Measurements from ENCODE around the gene TLNRD1. TPM values are rescaled to one million over a fixed set of nuclear protein-coding genes. Genes with fewer than 3 reads are reported as not detected.

The TLNRD1 gene
- total RNA-seq, 2 donors from 2014 or later: 34.0 to 51.1 TPM

DNA sequence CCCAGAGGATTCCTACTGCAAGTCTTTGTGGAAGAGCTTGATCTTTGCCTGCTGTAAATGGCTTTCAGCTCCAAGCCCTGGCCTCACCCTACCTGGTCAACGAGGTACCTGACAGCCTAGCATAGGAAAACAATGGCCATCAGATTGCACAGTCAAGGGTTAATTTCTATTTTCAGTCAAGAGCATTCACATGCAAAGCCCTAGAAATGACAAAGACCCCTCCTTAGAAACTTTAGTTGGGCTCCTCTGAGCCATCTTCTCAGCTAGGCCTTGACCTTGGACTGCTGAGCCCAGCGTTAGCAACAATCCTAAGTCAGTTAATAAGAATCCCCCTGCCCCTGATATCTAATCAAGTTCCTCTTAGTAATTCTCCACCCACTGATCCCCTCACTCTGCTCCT lies 29.6 kb upstream of the TLNRD1 start:
- DNase-seq (ENCODE audit: low spot score) (no peak), ATAC-seq (ENCODE audit: insufficient number of reproducible peaks, low FRiP score, low read depth) (no peak)
- Histone ChIP-seq H3K4me1 (ENCODE audit: control insufficient read depth in 1 of 2, low read depth in 2 of 2) (peaks cover 1 to 9% of the 10 kb centered on the region in 2 donors), H3K36me3 (no peaks in the 10 kb centered on the region), H3K4me3 (no peak overlapping the region), H3K27ac (no peak overlapping the region), H3K9me3 (no peaks in the 10 kb centered on the region), H3K27me3 (replicated peaks; ENCODE audit: insufficient read depth) (no peaks in the 10 kb centered on the region)
- TF ChIP-seq CTCF (IDR thresholded peaks at IDR 0.05): no peak

DNA sequence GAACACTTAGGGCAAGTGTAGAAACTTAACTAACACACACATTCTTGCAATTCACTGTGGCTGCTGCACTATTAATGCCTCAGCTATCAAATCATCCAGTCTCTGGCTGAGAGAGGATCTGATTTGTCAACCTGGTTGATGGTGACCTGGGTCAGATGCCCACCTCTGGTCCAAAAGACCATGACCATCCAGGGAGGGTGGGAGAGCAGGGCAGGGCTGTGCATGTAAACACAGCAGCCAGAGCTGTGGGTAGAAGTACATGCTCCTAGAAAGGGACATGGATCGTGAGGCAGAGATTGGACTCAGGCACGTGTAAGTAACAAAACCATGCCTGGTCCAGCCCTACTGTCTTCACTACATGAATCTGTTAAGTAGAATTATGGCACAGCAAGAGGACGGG lies 28.4 kb upstream of the TLNRD1 start:
- TF ChIP-seq CTCF (IDR thresholded peaks at IDR 0.05): no peak
- ATAC-seq (ENCODE audit: insufficient number of reproducible peaks, low FRiP score, low read depth): no peak
- DNase-seq (ENCODE audit: low spot score): no peak
- Histone ChIP-seq H3K27me3 (replicated peaks; ENCODE audit: insufficient read depth) (no peaks in the 10 kb centered on the region), H3K27ac (no peak overlapping the region), H3K9me3 (no peaks in the 10 kb centered on the region), H3K36me3 (no peaks in the 10 kb centered on the region), H3K4me1 (ENCODE audit: control insufficient read depth in 1 of 2, low read depth in 2 of 2) (peaks cover 8 to 20% of the 10 kb centered on the region in 2 donors), H3K4me3 (no peak overlapping the region)

DNA sequence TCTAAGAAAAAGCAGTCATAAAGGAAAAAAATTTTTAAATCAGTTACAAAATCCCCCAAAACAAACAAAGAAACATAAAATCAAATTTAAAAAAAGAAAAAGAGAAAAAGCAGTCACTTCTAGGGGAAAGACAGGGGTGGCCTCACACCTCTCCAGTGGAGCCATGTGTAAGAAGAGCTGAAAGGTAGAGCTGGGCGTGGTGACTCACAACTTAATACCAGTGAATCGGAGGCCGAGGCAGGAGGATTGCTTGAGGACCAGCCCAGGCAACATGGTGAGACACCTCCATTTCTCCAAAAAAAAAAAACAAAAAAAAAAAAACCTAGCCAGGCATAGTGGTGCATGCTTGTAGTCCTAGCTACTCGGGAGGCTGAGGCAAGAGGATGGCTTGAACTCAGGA lies 25.8 kb upstream of the TLNRD1 start:
- DNase-seq (ENCODE audit: low spot score) (no peak), ATAC-seq (ENCODE audit: insufficient number of reproducible peaks, low FRiP score, low read depth) (no peak)
- peaks cover 8 to 29% of the 10 kb centered on the region in 2 donors for H3K4me1 ChIP-seq (ENCODE audit: control insufficient read depth in 1 of 2, low read depth in 2 of 2)
- no peak for TF ChIP-seq CTCF (IDR thresholded peaks at IDR 0.05)
- H3K27ac ChIP-seq: no peak overlapping the region
- no peaks in the 10 kb centered on the region for H3K9me3 ChIP-seq
- no peaks in the 10 kb centered on the region for H3K27me3 ChIP-seq (replicated peaks; ENCODE audit: insufficient read depth)
- H3K4me3 ChIP-seq: no peak overlapping the region
- no peaks in the 10 kb centered on the region for H3K36me3 ChIP-seq

GRCh38 chr15:80976851-80977250 lies 23.9 kb upstream of the TLNRD1 start:
- Histone ChIP-seq H3K4me1 (ENCODE audit: control insufficient read depth in 1 of 2, low read depth in 2 of 2) (peaks cover 8 to 29% of the 10 kb centered on the region in 2 donors), H3K9me3 (no peaks in the 10 kb centered on the region), H3K36me3 (no peaks in the 10 kb centered on the region), H3K27ac (peak overlapping the region; percentile 33 to 36), H3K27me3 (replicated peaks; ENCODE audit: insufficient read depth) (no peaks in the 10 kb centered on the region), H3K4me3 (no peak overlapping the region)
- TF ChIP-seq CTCF (IDR thresholded peaks at IDR 0.05): no peak
- DNase-seq (ENCODE audit: low spot score) (no peak), ATAC-seq (ENCODE audit: insufficient number of reproducible peaks, low FRiP score, low read depth) (no peak)

- Histone ChIP-seq H3K27ac (peak overlapping the region in 1 of 2 donors; percentile 36), H3K27me3 (replicated peaks; ENCODE audit: insufficient read depth) (no peaks in the 10 kb centered on the region), H3K4me3 (no peak overlapping the region), H3K36me3 (no peaks in the 10 kb centered on the region), H3K9me3 (no peaks in the 10 kb centered on the region), H3K4me1 (ENCODE audit: control insufficient read depth in 1 of 2, low read depth in 2 of 2) (peaks cover 8 to 29% of the 10 kb centered on the region in 2 donors)
- DNase-seq (ENCODE audit: low spot score): no peak
- TF ChIP-seq CTCF (IDR thresholded peaks at IDR 0.05): no peak
- no peak for ATAC-seq (ENCODE audit: insufficient number of reproducible peaks, low FRiP score, low read depth)
Observed at GRCh38 chr15:80977627-80978036, 23.1 kb upstream of the TLNRD1 start.

All from thoracic aorta (tissue), 2 donors.